ENCODE results near the gene LDLRAD4. TPM values are rescaled to one million over a fixed set of nuclear protein-coding genes. Genes with fewer than 3 reads are reported as not detected.

The LDLRAD4 gene
- polyA plus RNA-seq, 1 of the 3 experiments (the other 2 are of a cell fraction): 0.16 TPM

- H3F3A ChIP-seq (replicated peaks; ENCODE audit: insufficient read depth): no peaks in the 10 kb centered on the region
- DNase-seq: no peak
- 57% methylated on average over 6 of the region's 10 CpGs for WGBS (ENCODE audit: low lambda C conversion rate)
- H3K27me3 ChIP-seq (ENCODE audit: insufficient read depth): no peaks in the 10 kb centered on the region
- no peaks in the 10 kb centered on the region for H4K20me1 ChIP-seq (ENCODE audit: insufficient read depth)
- no peak overlapping the region for H3K4me2 ChIP-seq
- H3K27ac ChIP-seq (ENCODE audit: low read depth in 2 of 2, low read length in 1 of 2): no peak overlapping the region
- H3K36me3 ChIP-seq (replicated peaks in 1 of 2; ENCODE audit: control insufficient read depth in 1 of 2, insufficient read depth in 2 of 2, low read length in 1 of 2): no peaks in the 10 kb centered on the region
- no peaks in the 10 kb centered on the region for H3K9me3 ChIP-seq
- ChIA-PET POLR2A (no interaction called here), CTCF (no interaction called here)
- H3K9ac ChIP-seq: no peak overlapping the region
- peaks cover under 1 to 33% of the 10 kb centered on the region in 2 experiments; a peak in 1 of 4 replicates for H3K4me1 ChIP-seq (ENCODE audit: control insufficient read depth in 1 of 2, insufficient read depth in 2 of 2, low read depth in 1 of 2, low read length in 1 of 2)
- H3K4me3 ChIP-seq (ENCODE audit: low read depth in 2 of 2, low read length in 1 of 2): no peak overlapping the region
- no peaks in the 10 kb centered on the region for H3K9me2 ChIP-seq
- no peaks in the 10 kb centered on the region for H3K79me2 ChIP-seq (ENCODE audit: insufficient read depth)
- H2AFZ ChIP-seq (ENCODE audit: low read depth): no peak overlapping the region
- TF ChIP-seq ZBTB33 (IDR thresholded peaks at IDR 0.05; ENCODE audit: borderline replicate concordance, low read depth) (no peak), YY1 (IDR thresholded peaks at IDR 0.05; ENCODE audit: low read depth) (no peak), EP300 (IDR thresholded peaks at IDR 0.05; ENCODE audit: borderline replicate concordance in 1 of 2, low read depth in 1 of 2, low read length in 1 of 2) (no peak), FOSL2 (IDR thresholded peaks at IDR 0.05; ENCODE audit: borderline replicate concordance, low read depth) (no peak), RFX5 (IDR thresholded peaks at IDR 0.05; ENCODE audit: low read length) (no peak), MEF2A (IDR thresholded peaks at IDR 0.05; ENCODE audit: borderline replicate concordance, low read depth) (no peak), RAD21 (IDR thresholded peaks at IDR 0.05; ENCODE audit: low read length) (no peak), ELF1 (IDR thresholded peaks at IDR 0.05) (no peak), CTCF (IDR thresholded peaks at IDR 0.05) (no peak), JUND (IDR thresholded peaks at IDR 0.05) (no peak), FOXJ3 (CRISPR knock-in tag; IDR thresholded peaks at IDR 0.05) (no peak), RXRA (IDR thresholded peaks at IDR 0.05; ENCODE audit: borderline replicate concordance, low read depth) (no peak), REST (IDR thresholded peaks at IDR 0.05; ENCODE audit: low read depth, low read length) (no peak), GATA2 (CRISPR knock-in tag; IDR thresholded peaks at IDR 0.05) (no peak), USF1 (IDR thresholded peaks at IDR 0.05; ENCODE audit: borderline replicate concordance, low read depth) (no peak), IRF3 (IDR thresholded peaks at IDR 0.05; ENCODE audit: low read depth, low read length) (no peak), TEAD4 (IDR thresholded peaks at IDR 0.05; ENCODE audit: borderline replicate concordance, insufficient read depth) (no peak)
Observed at GRCh38 chr18:13298262-13298661, 79.7 kb downstream of the LDLRAD4 start.

All from SK-N-SH (cell line).